Hepatocyte (in vitro differentiated cells): ENCODE measurements around the gene FAM131C. TPM values are rescaled to one million over a fixed set of nuclear protein-coding genes. Genes with fewer than 3 reads are reported as not detected.

Source experiments
- DNase-seq: peaks from one replicate; pipeline ENCODE4 v3.0.0-alpha.2; 2016; ENCODE audit warnings: low spot score
- H2AFZ ChIP-seq: fragments of 200-600 bp; sonication (generic); 2 replicates; pipeline ENCODE4 v1.6.0; 2016; ENCODE audit warnings: antibody characterized with exemption, mild to moderate bottlenecking
- H3K27ac ChIP-seq: fragments of 200-600 bp; sonication (generic); 2 replicates; pipeline ENCODE4 v1.5.1; 2016; ENCODE audit warnings: mild to moderate bottlenecking
- H3K27me3 ChIP-seq: fragments of 200-600 bp; sonication (generic); 2 replicates; pipeline ENCODE4 v1.6.1; 2016
- H3K36me3 ChIP-seq: fragments of 200-600 bp; sonication (generic); replicated peaks from 2 replicates; pipeline ENCODE4 v1.5.1; 2016; ENCODE audit warnings: low read depth; ENCODE audit not compliant: insufficient read depth
- H3K4me1 ChIP-seq: fragments of 200-600 bp; sonication (generic); 2 replicates; pipeline ENCODE4 v1.5.1; 2016; ENCODE audit warnings: mild to moderate bottlenecking, moderate library complexity; ENCODE audit not compliant: insufficient read depth
- H3K4me2 ChIP-seq: fragments of 200-600 bp; sonication (generic); 2 replicates; pipeline ENCODE4 v1.6.0; 2016
- H3K4me3 ChIP-seq: fragments of 200-600 bp; sonication (generic); 2 replicates; pipeline ENCODE4 v1.5.1; 2016; ENCODE audit warnings: mild to moderate bottlenecking
- H3K79me2 ChIP-seq: fragments of 200-600 bp; sonication (generic); 2 replicates; pipeline ENCODE4 v1.6.0; 2017; ENCODE audit warnings: mild to moderate bottlenecking
- H3K9me2 ChIP-seq: fragments of 200-600 bp; sonication (generic); replicated peaks from 2 replicates; pipeline ENCODE4 v1.6.0; 2017; ENCODE audit warnings: mild to moderate bottlenecking; ENCODE audit not compliant: insufficient read depth
- H3K9me3 ChIP-seq: fragments of 200-600 bp; sonication (generic); 2 replicates; pipeline ENCODE4 v1.5.1; 2016; ENCODE audit warnings: low read depth, mild to moderate bottlenecking
- H4K20me1 ChIP-seq: fragments of 200-600 bp; sonication (generic); 2 replicates; pipeline ENCODE4 v1.6.0; 2016; ENCODE audit warnings: mild to moderate bottlenecking; ENCODE audit not compliant: insufficient read depth, poor library complexity, severe bottlenecking
- EZH2 ChIP-seq: fragments of 200-600 bp; sonication (generic); IDR thresholded peaks from 2 replicates; pipeline ENCODE4 v1.6.1; 2016; ENCODE audit warnings: antibody characterized with exemption, mild to moderate bottlenecking, borderline replicate concordance
- EZH2phosphoT487 ChIP-seq: fragments of 200-600 bp; sonication (generic); IDR thresholded peaks from one replicate; pipeline ENCODE4 v1.6.1; 2018; ENCODE audit warnings: antibody characterized with exemption, mild to moderate bottlenecking, low read depth, moderate library complexity; ENCODE audit not compliant: unreplicated experiment, severe bottlenecking
- WGBS: methylation state at CpG from one replicate; pipeline ENCODE4 v1.1.6; 2016; ENCODE audit warnings: low lambda C conversion rate; ENCODE audit errors: missing lambda C conversion rate; 5-methylcytosine and 5-hydroxymethylcytosine counted together
- polyA plus RNA-seq: library from polyadenylated mRNA; unstranded; fragments of >200 nt; fragmentation: Nextera tagmentation; extraction: Ambion mirVana; gene quantifications from 2 replicates; pipeline ENCODE4 v1.2.1, GENCODE V29; 2016
- total RNA-seq: library from RNA; depleted of rRNA; stranded (reverse); fragments of >200 nt; gene quantifications from 2 replicates; pipeline ENCODE4 v1.2.3, GENCODE V29; 2014
- TF ChIP-seq, protein P1 (sequence below): fragments of 200-600 bp; sonication (generic); IDR thresholded peaks from 2 replicates; pipeline ENCODE4 v1.5.1; 2016; ENCODE audit warnings: antibody characterized with exemption, mild to moderate bottlenecking; ENCODE audit not compliant: poor library complexity

Gene FAM131C
- total and polyA plus RNA-seq, 2 experiments from 2014 or later, result 3.5 to 7.5 TPM

GRCh38 chr1:16088351-16088911 lies 15.0 kb upstream of the FAM131C start:
- no peak for DNase-seq
- WGBS, result 86% methylated on average over 17 of the region's 17 CpGs
- Histone ChIP-seq H3K36me3 (no peaks in the 10 kb centered on the region), H3K27me3 (no peaks in the 10 kb centered on the region), H4K20me1 (no peaks in the 10 kb centered on the region), H3K27ac (no peak overlapping the region), H3K4me3 (no peak overlapping the region), H3K79me2 (no peaks in the 10 kb centered on the region), H2AFZ (no peak overlapping the region), H3K9me2 (no peaks in the 10 kb centered on the region), H3K9me3 (no peaks in the 10 kb centered on the region), H3K4me2 (no peak overlapping the region), H3K4me1 (no peaks in the 10 kb centered on the region)
- no peak for TF ChIP-seq EZH2phosphoT487
- TF ChIP-seq, protein P1, sequence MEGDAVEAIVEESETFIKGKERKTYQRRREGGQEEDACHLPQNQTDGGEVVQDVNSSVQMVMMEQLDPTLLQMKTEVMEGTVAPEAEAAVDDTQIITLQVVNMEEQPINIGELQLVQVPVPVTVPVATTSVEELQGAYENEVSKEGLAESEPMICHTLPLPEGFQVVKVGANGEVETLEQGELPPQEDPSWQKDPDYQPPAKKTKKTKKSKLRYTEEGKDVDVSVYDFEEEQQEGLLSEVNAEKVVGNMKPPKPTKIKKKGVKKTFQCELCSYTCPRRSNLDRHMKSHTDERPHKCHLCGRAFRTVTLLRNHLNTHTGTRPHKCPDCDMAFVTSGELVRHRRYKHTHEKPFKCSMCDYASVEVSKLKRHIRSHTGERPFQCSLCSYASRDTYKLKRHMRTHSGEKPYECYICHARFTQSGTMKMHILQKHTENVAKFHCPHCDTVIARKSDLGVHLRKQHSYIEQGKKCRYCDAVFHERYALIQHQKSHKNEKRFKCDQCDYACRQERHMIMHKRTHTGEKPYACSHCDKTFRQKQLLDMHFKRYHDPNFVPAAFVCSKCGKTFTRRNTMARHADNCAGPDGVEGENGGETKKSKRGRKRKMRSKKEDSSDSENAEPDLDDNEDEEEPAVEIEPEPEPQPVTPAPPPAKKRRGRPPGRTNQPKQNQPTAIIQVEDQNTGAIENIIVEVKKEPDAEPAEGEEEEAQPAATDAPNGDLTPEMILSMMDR, result no peak
- TF ChIP-seq EZH2, result no peak

DNA sequence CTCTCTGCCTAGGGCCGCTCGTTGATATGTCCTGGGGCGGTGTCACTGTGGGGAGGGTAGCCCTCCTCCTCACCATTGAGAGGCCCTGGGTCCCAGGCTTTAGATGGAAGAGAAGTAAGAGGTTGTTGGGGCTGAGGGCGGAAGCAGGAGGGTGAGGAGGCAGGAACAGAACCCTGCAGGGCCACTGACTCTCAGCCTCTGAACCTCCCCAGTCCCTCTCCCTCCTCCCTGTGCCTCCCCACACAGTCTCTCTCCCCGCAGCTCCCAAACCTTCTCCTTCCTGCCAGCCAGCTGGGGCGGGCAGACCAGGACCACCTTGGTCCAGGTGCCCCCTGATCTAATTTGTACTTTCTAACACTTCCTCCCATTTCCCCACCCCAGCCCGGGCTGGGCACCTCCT lies 14.3 kb upstream of the FAM131C start:
- 78% methylated on average over 7 of the region's 7 CpGs for WGBS
- Histone ChIP-seq H3K36me3 (no peaks in the 10 kb centered on the region), H3K4me2 (no peak overlapping the region), H3K27ac (no peak overlapping the region), H3K79me2 (no peaks in the 10 kb centered on the region), H2AFZ (no peak overlapping the region), H3K27me3 (no peaks in the 10 kb centered on the region), H3K9me3 (no peaks in the 10 kb centered on the region), H3K4me1 (no peaks in the 10 kb centered on the region), H4K20me1 (no peaks in the 10 kb centered on the region), H3K4me3 (no peak overlapping the region), H3K9me2 (no peaks in the 10 kb centered on the region)
- TF ChIP-seq EZH2 (no peak), EZH2phosphoT487 (no peak)
- TF ChIP-seq, protein P1, result no peak
- DNase-seq, result no peak

DNA sequence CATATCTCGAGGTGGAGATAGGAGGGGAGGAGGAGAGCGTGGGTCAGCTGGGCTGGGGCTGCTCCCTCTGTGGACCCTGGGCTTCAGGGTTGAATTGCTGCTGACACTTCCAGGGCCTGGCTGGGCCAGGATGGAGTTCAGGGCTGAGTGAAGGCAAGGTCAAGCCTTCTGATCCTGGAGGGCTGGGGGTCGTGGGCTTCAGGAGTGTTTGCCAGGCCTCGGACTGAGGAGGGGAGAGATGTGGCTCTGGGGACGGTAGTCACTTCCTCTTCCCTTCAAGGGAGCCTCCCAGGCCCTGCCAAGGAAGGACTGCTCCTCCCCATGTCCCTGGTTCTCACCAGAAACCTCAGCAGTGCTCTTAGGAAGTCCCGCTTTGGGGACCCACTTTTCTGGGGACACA lies 12.1 kb upstream of the FAM131C start:
- Histone ChIP-seq H2AFZ (no peak overlapping the region), H3K27ac (no peak overlapping the region), H3K4me3 (no peak overlapping the region), H4K20me1 (no peaks in the 10 kb centered on the region), H3K9me2 (no peaks in the 10 kb centered on the region), H3K4me2 (no peak overlapping the region), H3K79me2 (no peaks in the 10 kb centered on the region), H3K4me1 (no peaks in the 10 kb centered on the region), H3K9me3 (no peaks in the 10 kb centered on the region), H3K27me3 (no peaks in the 10 kb centered on the region), H3K36me3 (no peaks in the 10 kb centered on the region)
- TF ChIP-seq, protein P1, result no peak
- no peak for TF ChIP-seq EZH2phosphoT487
- no peak for TF ChIP-seq EZH2
- 82% methylated on average over 6 of the region's 6 CpGs for WGBS
- no peak for DNase-seq
